Measurements from ENCODE around the gene FOXRED1.
A peak's percentile ranks its signal among the peaks of the same experiment; 100 is the strongest.

Gene FOXRED1

DNA sequence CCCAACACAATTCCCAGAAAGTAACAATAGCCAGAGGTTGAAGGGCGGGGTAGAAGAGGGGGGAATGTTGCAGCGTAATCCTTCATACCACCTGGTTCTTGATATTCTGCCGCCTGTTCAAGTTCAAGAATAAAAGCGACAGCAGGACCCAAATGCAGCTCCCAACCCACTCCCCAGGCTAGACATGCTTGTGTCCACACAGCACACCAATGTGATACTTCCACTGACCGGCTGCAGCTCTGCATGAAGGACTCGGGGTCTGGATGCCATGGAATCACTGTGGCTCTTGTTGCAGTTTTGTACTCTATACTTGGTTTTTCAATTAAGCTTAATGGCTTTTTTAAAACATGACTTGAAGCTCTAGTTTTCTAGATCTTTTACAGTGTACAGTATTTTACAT lies 6.7 kb upstream of the FOXRED1 start:
- 96% methylated on average over 6 of the region's 6 CpGs for WGBS
- Histone ChIP-seq H2BK120ac (ENCODE audit: low read depth, low read length) (no peak overlapping the region), H2BK5ac (ENCODE audit: low read depth, low read length, poor library complexity, severe bottlenecking) (no peak overlapping the region), H4K91ac (ENCODE audit: low read length) (no peak overlapping the region), H3K79me1 (replicated peaks; ENCODE audit: low read length, poor library complexity, severe bottlenecking) (peaks cover 22% of the 10 kb centered on the region), H2BK15ac (ENCODE audit: low read depth, poor library complexity, severe bottlenecking) (no peak overlapping the region), H3K27ac (ENCODE audit: low read length, poor library complexity, severe bottlenecking) (no peak overlapping the region), H3K4me1 (ENCODE audit: control insufficient read depth, insufficient read depth, low read depth, low read length) (peaks cover 2% of the 10 kb centered on the region), H3K4me2 (ENCODE audit: low read length, poor library complexity, severe bottlenecking) (no peak overlapping the region), H4K8ac (ENCODE audit: low read length) (no peak overlapping the region), H3K27me3 (ENCODE audit: control insufficient read depth in 1 of 2, insufficient read depth in 1 of 2, low read length in 2 of 2) (no peaks in the 10 kb centered on the region), H3K4ac (ENCODE audit: low read depth in 1 of 2, low read length in 2 of 2) (no peak overlapping the region), H2AFZ (ENCODE audit: low read depth, low read length) (no peak overlapping the region), H3K18ac (ENCODE audit: low read depth in 1 of 2, low read length in 2 of 2) (no peak overlapping the region), H3K36me3 (ENCODE audit: control insufficient read depth in 1 of 2, insufficient read depth in 2 of 2, low read depth in 1 of 2, low read length in 2 of 2) (peaks cover 49 to 74% of the 10 kb centered on the region in 2 experiments), H2BK12ac (ENCODE audit: low read length in 2 of 2) (no peak overlapping the region), H2AK5ac (ENCODE audit: low read length, severe bottlenecking) (no peak overlapping the region), H3K14ac (ENCODE audit: low read length in 2 of 2) (no peak overlapping the region), H3K23ac (ENCODE audit: low read length in 2 of 2) (no peak overlapping the region), H3K9me3 (ENCODE audit: control insufficient read depth, low read length) (no peaks in the 10 kb centered on the region), H3K9ac (ENCODE audit: low read length) (no peak overlapping the region), H3K4me3 (ENCODE audit: insufficient read depth in 1 of 2, low read depth in 1 of 2, low read length in 2 of 2) (no peak overlapping the region)
- no peak for DNase-seq

- Histone ChIP-seq H3K23ac (ENCODE audit: low read length in 2 of 2) (no peak overlapping the region), H4K8ac (ENCODE audit: low read length) (no peak overlapping the region), H4K91ac (ENCODE audit: low read length) (no peak overlapping the region), H3K27ac (ENCODE audit: low read length, poor library complexity, severe bottlenecking) (no peak overlapping the region), H3K4me2 (ENCODE audit: low read length, poor library complexity, severe bottlenecking) (no peak overlapping the region), H2AFZ (ENCODE audit: low read depth, low read length) (no peak overlapping the region), H2AK5ac (ENCODE audit: low read length, severe bottlenecking) (no peak overlapping the region), H2BK12ac (ENCODE audit: low read length in 2 of 2) (no peak overlapping the region), H3K9ac (ENCODE audit: low read length) (no peak overlapping the region), H3K36me3 (ENCODE audit: control insufficient read depth in 1 of 2, insufficient read depth in 2 of 2, low read depth in 1 of 2, low read length in 2 of 2) (peaks cover 46 to 71% of the 10 kb centered on the region in 2 experiments), H2BK5ac (ENCODE audit: low read depth, low read length, poor library complexity, severe bottlenecking) (no peak overlapping the region), H2BK15ac (ENCODE audit: low read depth, poor library complexity, severe bottlenecking) (no peak overlapping the region), H3K4me3 (ENCODE audit: insufficient read depth in 1 of 2, low read depth in 1 of 2, low read length in 2 of 2) (no peak overlapping the region), H3K14ac (ENCODE audit: low read length in 2 of 2) (no peak overlapping the region), H3K4me1 (ENCODE audit: control insufficient read depth, insufficient read depth, low read depth, low read length) (peaks cover 2% of the 10 kb centered on the region), H3K27me3 (ENCODE audit: control insufficient read depth in 1 of 2, insufficient read depth in 1 of 2, low read length in 2 of 2) (no peaks in the 10 kb centered on the region), H3K9me3 (ENCODE audit: control insufficient read depth, low read length) (no peaks in the 10 kb centered on the region), H3K79me1 (replicated peaks; ENCODE audit: low read length, poor library complexity, severe bottlenecking) (peaks cover 22% of the 10 kb centered on the region), H3K4ac (ENCODE audit: low read depth in 1 of 2, low read length in 2 of 2) (no peak overlapping the region), H3K18ac (ENCODE audit: low read depth in 1 of 2, low read length in 2 of 2) (no peak overlapping the region), H2BK120ac (ENCODE audit: low read depth, low read length) (no peak overlapping the region)
- over 99% methylated on average over 4 of the region's 6 CpGs for WGBS
- no peak for DNase-seq
Observed at GRCh38 chr11:126263489-126263888, 5.5 kb upstream of the FOXRED1 start.

GRCh38 chr11:126265811-126266210 lies 3.1 kb upstream of the FOXRED1 start:
- Histone ChIP-seq H3K9ac (ENCODE audit: low read length) (no peak overlapping the region), H3K14ac (ENCODE audit: low read length in 2 of 2) (no peak overlapping the region), H3K79me1 (replicated peaks; ENCODE audit: low read length, poor library complexity, severe bottlenecking) (peaks cover 40% of the 10 kb centered on the region), H2BK15ac (ENCODE audit: low read depth, poor library complexity, severe bottlenecking) (no peak overlapping the region), H2BK120ac (ENCODE audit: low read depth, low read length) (no peak overlapping the region), H3K4me1 (ENCODE audit: control insufficient read depth, insufficient read depth, low read depth, low read length) (peaks cover 9% of the 10 kb centered on the region), H3K23ac (ENCODE audit: low read length in 2 of 2) (no peak overlapping the region), H4K8ac (ENCODE audit: low read length) (peak overlapping the region; percentile 36), H3K4me3 (ENCODE audit: insufficient read depth in 1 of 2, low read depth in 1 of 2, low read length in 2 of 2) (no peak overlapping the region), H3K4ac (ENCODE audit: low read depth in 1 of 2, low read length in 2 of 2) (no peak overlapping the region), H2AFZ (ENCODE audit: low read depth, low read length) (no peak overlapping the region), H2BK5ac (ENCODE audit: low read depth, low read length, poor library complexity, severe bottlenecking) (no peak overlapping the region), H3K4me2 (ENCODE audit: low read length, poor library complexity, severe bottlenecking) (no peak overlapping the region), H2AK5ac (ENCODE audit: low read length, severe bottlenecking) (no peak overlapping the region), H3K36me3 (ENCODE audit: control insufficient read depth in 1 of 2, insufficient read depth in 2 of 2, low read depth in 1 of 2, low read length in 2 of 2) (peaks cover 42 to 68% of the 10 kb centered on the region in 2 experiments), H3K18ac (ENCODE audit: low read depth in 1 of 2, low read length in 2 of 2) (no peak overlapping the region), H3K27me3 (ENCODE audit: control insufficient read depth in 1 of 2, insufficient read depth in 1 of 2, low read length in 2 of 2) (no peaks in the 10 kb centered on the region), H2BK12ac (ENCODE audit: low read length in 2 of 2) (no peak overlapping the region), H3K9me3 (ENCODE audit: control insufficient read depth, low read length) (no peaks in the 10 kb centered on the region), H4K91ac (ENCODE audit: low read length) (no peak overlapping the region), H3K27ac (ENCODE audit: low read length, poor library complexity, severe bottlenecking) (no peak overlapping the region)
- DNase-seq, result no peak
- WGBS, result 94% methylated on average over 8 of the region's 8 CpGs

- peaks cover 49% of the 10 kb centered on the region for H3K79me1 ChIP-seq (replicated peaks; ENCODE audit: low read length, poor library complexity, severe bottlenecking)
- H2AFZ ChIP-seq (ENCODE audit: low read depth, low read length), result no peak overlapping the region
- 96% methylated on average over 5 of the region's 6 CpGs for WGBS
- H3K4ac ChIP-seq (ENCODE audit: low read depth in 1 of 2, low read length in 2 of 2), result peak overlapping the region in 1 of 2 experiments; percentile 59
- peak overlapping the region; percentile 77 for H3K4me2 ChIP-seq (ENCODE audit: low read length, poor library complexity, severe bottlenecking)
- no peak overlapping the region for H2BK120ac ChIP-seq (ENCODE audit: low read depth, low read length)
- peaks cover 42 to 58% of the 10 kb centered on the region in 2 experiments for H3K36me3 ChIP-seq (ENCODE audit: control insufficient read depth in 1 of 2, insufficient read depth in 2 of 2, low read depth in 1 of 2, low read length in 2 of 2)
- no peak overlapping the region for H3K14ac ChIP-seq (ENCODE audit: low read length in 2 of 2)
- no peaks in the 10 kb centered on the region for H3K27me3 ChIP-seq (ENCODE audit: control insufficient read depth in 1 of 2, insufficient read depth in 1 of 2, low read length in 2 of 2)
- H3K4me3 ChIP-seq (ENCODE audit: insufficient read depth in 1 of 2, low read depth in 1 of 2, low read length in 2 of 2), result peak overlapping the region in 1 of 2 experiments; percentile 100
- H3K18ac ChIP-seq (ENCODE audit: low read depth in 1 of 2, low read length in 2 of 2), result no peak overlapping the region
- H2AK5ac ChIP-seq (ENCODE audit: low read length, severe bottlenecking), result peak overlapping the region; percentile 54
- no peak for DNase-seq
- H3K27ac ChIP-seq (ENCODE audit: low read length, poor library complexity, severe bottlenecking), result no peak overlapping the region
- H4K8ac ChIP-seq (ENCODE audit: low read length), result peak overlapping the region; percentile 35
- H2BK15ac ChIP-seq (ENCODE audit: low read depth, poor library complexity, severe bottlenecking), result no peak overlapping the region
- no peak overlapping the region for H3K23ac ChIP-seq (ENCODE audit: low read length in 2 of 2)
- peak overlapping the region; percentile 95 for H3K9ac ChIP-seq (ENCODE audit: low read length)
- H4K91ac ChIP-seq (ENCODE audit: low read length), result no peak overlapping the region
- H2BK12ac ChIP-seq (ENCODE audit: low read length in 2 of 2), result no peak overlapping the region
- no peak overlapping the region for H2BK5ac ChIP-seq (ENCODE audit: low read depth, low read length, poor library complexity, severe bottlenecking)
- peaks cover 9% of the 10 kb centered on the region for H3K4me1 ChIP-seq (ENCODE audit: control insufficient read depth, insufficient read depth, low read depth, low read length)
- no peaks in the 10 kb centered on the region for H3K9me3 ChIP-seq (ENCODE audit: control insufficient read depth, low read length)
Observed at GRCh38 chr11:126267650-126268049, 1.3 kb upstream of the FOXRED1 start.

Measured in mesenchymal stem cell (in vitro differentiated cells and primary cell).